ENCODE measurements around the gene ALDOB.
"Not testable (repeated sequence)": the region's sequence is repeated elsewhere in the genome, so short reads cannot be mapped to it uniquely, and the experiment has no call there.

ALDOB gene

DNA sequence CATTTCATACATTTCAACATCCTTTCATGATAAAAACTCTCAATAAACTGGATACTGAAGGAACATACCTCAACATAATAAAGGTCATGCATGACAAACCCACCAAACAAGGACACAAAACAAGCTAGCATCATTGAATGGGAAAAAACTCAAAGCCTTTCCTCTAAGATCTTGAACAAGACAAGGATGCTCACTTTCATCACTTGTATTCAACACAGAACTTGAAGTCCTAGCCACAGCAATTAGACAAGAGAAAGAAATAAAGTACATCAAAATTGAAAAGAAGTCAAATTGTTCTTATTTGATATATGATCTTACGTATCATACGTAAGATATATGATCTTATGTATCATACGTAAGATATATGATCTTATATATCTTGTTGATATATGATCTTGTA, 42.4 kb downstream of the ALDOB start:
- peaks cover 45% of the 10 kb centered on the region for H3K4me1 Mint-ChIP-seq
- H3K27ac Mint-ChIP-seq: no peak overlapping the region
- H3K36me3 Mint-ChIP-seq: peaks cover 62% of the 10 kb centered on the region
- no peak overlapping the region for H3K4me3 Mint-ChIP-seq
- ATAC-seq (no peak), DNase-seq (ENCODE audit: low spot score in 2 of 2) (no peak)
- no peaks in the 10 kb centered on the region for H3K9me3 Mint-ChIP-seq

DNA sequence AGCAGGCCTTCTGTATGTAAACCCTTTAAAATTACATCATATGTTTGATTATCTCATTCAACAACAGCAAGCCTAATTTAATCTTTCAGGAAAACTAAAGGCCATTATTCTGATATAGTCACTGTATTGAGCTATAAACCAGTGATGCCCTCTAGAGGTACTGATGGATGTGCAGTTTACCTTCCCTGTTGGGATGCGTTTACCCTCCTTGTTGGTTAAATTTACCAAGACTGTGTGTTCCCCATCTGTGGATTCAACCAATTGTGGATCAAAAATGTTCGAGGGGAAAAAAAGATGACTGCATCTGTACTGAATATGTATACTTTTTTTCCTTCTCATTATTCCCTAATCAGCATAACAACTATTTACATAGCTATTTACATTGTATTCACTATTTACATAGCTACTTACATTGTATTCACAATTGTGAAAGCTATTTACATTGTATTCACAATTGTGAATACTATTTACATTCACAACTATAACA, 47.0 kb downstream of the ALDOB start:
- Mint-ChIP-seq H3K4me1 (peaks cover 16% of the 10 kb centered on the region), H3K36me3 (peaks cover 43% of the 10 kb centered on the region), H3K9me3 (peaks cover 9% of the 10 kb centered on the region), H3K27ac (no peak overlapping the region), H3K4me3 (no peak overlapping the region)
- no peak for ATAC-seq
- no peak for DNase-seq (ENCODE audit: low spot score in 2 of 2)

- Mint-ChIP-seq H3K4me3 (no peak overlapping the region), H3K36me3 (peaks cover 42% of the 10 kb centered on the region), H3K9me3 (peaks cover 9% of the 10 kb centered on the region), H3K27ac (no peak overlapping the region), H3K4me1 (peaks cover 14% of the 10 kb centered on the region)
- ATAC-seq: peak; percentile 65
- DNase-seq (ENCODE audit: low spot score in 2 of 2): no peak
Measured at GRCh38 chr9:101387871-101388506, 47.6 kb downstream of the ALDOB start.

GRCh38 chr9:101384873-101385536, 50.6 kb downstream of the ALDOB start, which contains the start of gene BAAT:
BAAT (minus strand) TSS chr9:101385006; CDS start chr9:101371404, 13,602 bp downstream.
- not testable (repeated sequence) for H3K27ac Mint-ChIP-seq; H3K9me3 Mint-ChIP-seq; H3K4me3 Mint-ChIP-seq; DNase-seq (ENCODE audit: low spot score in 2 of 2); H3K4me1 Mint-ChIP-seq; ATAC-seq
- peaks cover 27% of the 10 kb centered on the region for H3K36me3 Mint-ChIP-seq

DNA sequence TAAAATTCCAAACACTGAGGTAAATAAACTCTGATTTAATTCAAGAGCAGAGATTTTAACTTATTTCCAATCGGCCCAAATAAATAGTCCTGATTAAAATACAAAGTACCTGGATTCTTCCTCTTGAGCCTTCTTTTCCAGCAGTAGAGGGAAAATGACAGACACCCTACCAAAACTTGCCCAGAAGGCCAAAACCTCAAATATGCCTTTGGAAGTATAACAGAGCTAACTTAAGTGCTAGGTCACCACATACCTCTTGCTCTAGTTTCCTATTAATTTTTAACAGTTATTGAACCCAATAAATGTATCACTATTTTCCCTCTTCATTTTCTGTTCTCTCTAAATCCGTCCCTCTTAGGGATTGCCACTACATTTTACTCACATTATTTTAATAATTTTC, 52.2 kb downstream of the ALDOB start:
- Mint-ChIP-seq H3K36me3 (peaks cover 12% of the 10 kb centered on the region), H3K4me3 (no peak overlapping the region)

DNA sequence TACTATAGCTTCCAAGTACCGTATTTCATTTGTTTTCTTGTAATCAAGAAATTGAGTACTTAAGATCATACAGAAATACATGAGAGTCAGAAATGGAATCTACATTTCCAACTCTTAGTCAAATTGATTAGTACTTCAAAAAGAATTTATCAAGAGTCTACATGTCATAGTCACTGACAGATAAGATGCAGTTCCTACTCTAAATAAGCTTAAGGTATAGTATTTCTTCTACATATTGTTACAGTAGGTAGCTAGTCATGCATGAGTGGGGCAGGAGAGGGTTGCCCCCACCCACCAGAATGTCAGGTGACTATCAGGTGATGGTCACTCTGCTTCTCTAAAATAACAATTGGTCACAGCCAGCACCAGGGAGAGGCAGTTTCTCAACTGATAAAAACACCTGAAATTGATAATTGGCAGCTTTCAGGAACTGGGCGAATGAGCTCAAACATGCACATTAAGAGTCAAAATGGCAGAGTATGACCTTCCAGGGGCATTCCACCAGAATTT, 53.7 kb downstream of the ALDOB start:
- DNase-seq (ENCODE audit: low spot score in 2 of 2) (no peak), ATAC-seq (no peak)
- no peak overlapping the region for H3K4me3 Mint-ChIP-seq
- H3K9me3 Mint-ChIP-seq: peaks cover 9% of the 10 kb centered on the region
- H3K4me1 Mint-ChIP-seq: no peaks in the 10 kb centered on the region
- H3K36me3 Mint-ChIP-seq: peaks cover 5% of the 10 kb centered on the region
- H3K27ac Mint-ChIP-seq: no peak overlapping the region

More for the DNA sequence above, 52.2 kb downstream of the ALDOB start:
- H3K27ac Mint-ChIP-seq: no peak overlapping the region
- ATAC-seq: no peak
- no peaks in the 10 kb centered on the region for H3K4me1 Mint-ChIP-seq
- H3K9me3 Mint-ChIP-seq: peaks cover 9% of the 10 kb centered on the region
- no peak for DNase-seq (ENCODE audit: low spot score in 2 of 2)

DNA sequence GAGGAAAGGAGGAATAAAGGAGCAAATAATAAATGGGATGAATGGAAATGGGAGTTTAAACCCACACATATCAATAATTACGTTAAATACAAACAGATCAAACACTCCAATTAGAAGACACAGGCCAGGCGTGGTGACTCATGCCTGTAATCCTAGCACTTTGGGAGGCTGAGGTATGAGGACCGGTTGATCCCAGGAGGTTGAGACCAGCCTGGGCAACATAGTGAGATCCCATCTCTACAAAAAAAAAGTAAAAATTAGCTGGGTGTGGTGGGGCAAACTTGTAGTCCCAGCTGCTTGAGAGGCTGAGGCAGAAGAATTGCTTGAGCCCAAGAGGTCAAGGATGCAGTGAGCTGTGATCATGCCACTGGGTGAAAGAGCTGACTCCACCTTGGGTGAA, 54.5 kb downstream of the ALDOB start:
- H3K9me3 Mint-ChIP-seq: peaks cover 9% of the 10 kb centered on the region
- no peaks in the 10 kb centered on the region for H3K4me1 Mint-ChIP-seq
- ATAC-seq (no peak), DNase-seq (ENCODE audit: low spot score in 2 of 2) (no peak)
- H3K36me3 Mint-ChIP-seq: peaks cover 2% of the 10 kb centered on the region
- H3K27ac Mint-ChIP-seq: no peak overlapping the region
- no peak overlapping the region for H3K4me3 Mint-ChIP-seq

DNA sequence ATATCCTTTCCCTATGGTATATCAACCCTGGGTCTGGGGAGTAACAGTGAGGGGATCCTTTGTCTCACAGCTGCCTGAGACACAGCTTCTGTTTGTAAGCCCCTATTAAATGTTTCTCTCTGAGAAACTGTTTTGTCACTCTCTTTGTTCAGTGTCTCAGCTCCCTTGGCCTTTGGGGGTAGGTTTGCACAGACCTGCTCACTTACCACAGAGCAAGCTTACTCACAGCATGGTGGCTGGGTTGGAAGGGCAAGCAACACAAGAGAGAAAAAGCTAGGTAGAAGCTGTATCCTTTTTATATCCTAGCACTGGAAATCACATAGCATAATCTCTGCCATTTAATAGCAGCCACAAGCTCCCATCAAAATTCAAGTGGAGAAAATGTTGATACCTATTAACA, 55.3 kb downstream of the ALDOB start:
- Mint-ChIP-seq H3K4me1 (no peaks in the 10 kb centered on the region), H3K4me3 (no peak overlapping the region), H3K27ac (no peak overlapping the region), H3K9me3 (peaks cover 6% of the 10 kb centered on the region), H3K36me3 (no peaks in the 10 kb centered on the region)
- DNase-seq (ENCODE audit: low spot score in 2 of 2) (no peak), ATAC-seq (no peak)

DNA sequence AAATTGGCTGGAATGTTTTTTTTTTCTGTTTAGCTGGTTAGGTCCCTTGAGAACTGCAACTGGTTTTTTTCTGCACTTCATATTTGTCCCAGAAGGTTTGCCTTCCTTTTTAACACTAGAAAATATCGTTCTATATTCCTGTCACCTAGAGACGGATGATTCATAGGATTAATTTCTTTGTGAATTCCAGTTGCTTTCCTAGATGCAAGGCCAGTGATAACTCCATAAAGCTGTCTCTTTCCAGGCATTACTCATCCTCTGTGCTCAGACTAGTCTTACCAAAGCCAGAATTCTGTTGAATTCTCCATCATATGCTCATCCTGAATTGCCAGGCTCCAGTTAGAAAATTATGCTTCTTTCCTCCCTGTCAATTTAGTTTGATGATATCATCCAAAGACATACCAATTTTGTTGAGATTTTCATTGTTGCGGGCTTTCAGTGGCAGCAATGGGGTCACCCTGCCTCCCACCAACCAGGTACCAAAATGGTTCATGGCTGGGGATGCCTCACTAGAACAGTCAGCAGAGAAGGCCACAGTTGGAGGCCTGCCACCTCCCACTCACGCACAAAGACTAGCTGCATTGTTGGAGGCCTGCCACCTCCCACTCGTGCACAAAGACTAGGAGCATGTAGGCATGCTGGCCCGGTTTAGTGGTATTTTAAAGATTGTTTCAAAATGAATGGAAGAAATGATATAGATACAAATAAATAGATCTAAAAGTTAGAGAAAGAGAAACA, 59.3 kb downstream of the ALDOB start:
- ATAC-seq (no peak), DNase-seq (ENCODE audit: low spot score in 2 of 2) (no peak)
- Mint-ChIP-seq H3K4me3 (no peak overlapping the region), H3K4me1 (no peaks in the 10 kb centered on the region), H3K9me3 (no peaks in the 10 kb centered on the region), H3K36me3 (no peaks in the 10 kb centered on the region), H3K27ac (no peak overlapping the region)

- ATAC-seq (no peak), DNase-seq (ENCODE audit: low spot score in 2 of 2) (no peak)
- H3K4me3 Mint-ChIP-seq: no peak overlapping the region
- no peaks in the 10 kb centered on the region for H3K4me1 Mint-ChIP-seq
- H3K36me3 Mint-ChIP-seq: no peaks in the 10 kb centered on the region
- H3K27ac Mint-ChIP-seq: no peak overlapping the region
- H3K9me3 Mint-ChIP-seq: no peaks in the 10 kb centered on the region
Measured at GRCh38 chr9:101375546-101375945, 60.0 kb downstream of the ALDOB start.

- H3K9me3 Mint-ChIP-seq: no peaks in the 10 kb centered on the region
- DNase-seq (ENCODE audit: low spot score in 2 of 2) (no peak), ATAC-seq (no peak)
- no peaks in the 10 kb centered on the region for H3K4me1 Mint-ChIP-seq
- no peaks in the 10 kb centered on the region for H3K36me3 Mint-ChIP-seq
- no peak overlapping the region for H3K27ac Mint-ChIP-seq
- H3K4me3 Mint-ChIP-seq: no peak overlapping the region
Measured at GRCh38 chr9:101372327-101373118, 63.1 kb downstream of the ALDOB start.

GRCh38 chr9:101371813-101372212, 63.8 kb downstream of the ALDOB start:
- Mint-ChIP-seq H3K4me1 (no peaks in the 10 kb centered on the region), H3K27ac (no peak overlapping the region), H3K36me3 (no peaks in the 10 kb centered on the region), H3K9me3 (no peaks in the 10 kb centered on the region), H3K4me3 (no peak overlapping the region)
- no peak for DNase-seq (ENCODE audit: low spot score in 2 of 2)
- no peak for ATAC-seq
